Measurements from ENCODE around the gene IFNL1.
"Not testable (repeated sequence)": the region's sequence is repeated elsewhere in the genome, so short reads cannot be mapped to it uniquely, and the experiment has no call there.

The IFNL1 gene

GRCh38 chr19:39296055-39296645, at the start of gene IFNL1:
TSS of gene IFNL1 (plus strand) at chr19:39296407. CDS start at chr19:39296422, 15 bp downstream.
- no peak for DNase-seq (ENCODE audit: low read depth, low spot score)

DNA sequence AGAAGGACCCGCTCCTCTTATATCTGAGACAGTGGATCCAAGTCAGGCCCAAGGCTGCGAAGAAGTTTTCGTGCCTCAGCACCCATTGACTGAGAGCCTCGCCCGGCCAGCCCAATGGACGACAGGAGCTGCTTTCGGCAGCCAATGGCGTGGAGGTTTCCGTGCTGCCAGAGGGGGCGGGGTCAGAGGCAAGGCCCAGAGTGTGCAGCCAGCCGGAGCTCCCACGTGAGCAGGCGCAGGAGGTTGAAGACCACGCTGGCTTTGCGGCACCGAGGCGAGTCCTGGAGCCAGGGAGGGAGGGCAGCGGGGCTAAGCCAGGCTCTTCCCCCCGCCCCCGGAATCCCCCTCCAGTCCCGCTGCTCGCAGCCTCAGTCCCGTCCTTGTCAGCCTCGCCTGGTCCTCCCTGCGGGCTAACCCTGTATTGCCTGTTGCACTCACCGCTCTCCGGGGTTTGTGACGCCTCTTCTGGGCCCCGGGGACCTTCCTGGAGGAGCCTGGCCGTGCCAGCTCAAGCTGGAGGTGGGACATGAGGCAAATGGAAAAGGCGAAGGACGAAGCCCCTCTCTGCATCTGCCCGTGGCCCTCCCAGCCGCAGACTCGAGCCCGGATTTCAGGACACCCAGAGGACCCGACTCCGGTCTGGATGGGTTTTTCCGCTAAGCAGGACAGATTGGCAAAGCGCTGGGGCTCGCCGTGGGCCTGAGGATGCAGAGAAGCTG, 49.1 kb upstream of the IFNL1 start:
- DNase-seq (ENCODE audit: low read depth, low spot score) = no peak

- DNase-seq (ENCODE audit: low read depth, low spot score) = no peak
Observed at GRCh38 chr19:39247701-39248664, 48.2 kb upstream of the IFNL1 start.

DNA sequence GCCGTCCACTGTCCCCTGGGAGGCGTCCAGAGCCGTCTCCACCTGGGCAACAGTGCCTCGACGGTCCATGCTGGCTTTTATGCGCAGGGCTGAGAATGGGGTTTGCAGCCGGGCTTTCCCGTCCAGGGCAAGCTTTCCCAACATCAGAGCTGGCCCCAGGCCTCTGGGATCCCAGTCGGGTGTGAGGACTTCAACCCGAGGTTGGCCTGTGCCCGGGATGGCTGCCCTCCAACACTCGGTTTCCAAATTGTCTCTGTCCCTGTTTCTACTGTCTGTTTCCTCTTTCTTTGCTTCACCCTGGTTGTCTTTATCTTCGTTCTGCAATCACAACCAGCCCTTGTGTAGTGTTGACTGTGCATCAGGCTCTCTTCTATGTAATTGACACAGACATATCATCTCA, 47.4 kb upstream of the IFNL1 start, which contains the start of gene IFNL4:
IFNL4 (minus strand) TSS at position 51 of the 400 bp plus-strand sequence.
- DNase-seq (ENCODE audit: low read depth, low spot score) = no peak

DNA sequence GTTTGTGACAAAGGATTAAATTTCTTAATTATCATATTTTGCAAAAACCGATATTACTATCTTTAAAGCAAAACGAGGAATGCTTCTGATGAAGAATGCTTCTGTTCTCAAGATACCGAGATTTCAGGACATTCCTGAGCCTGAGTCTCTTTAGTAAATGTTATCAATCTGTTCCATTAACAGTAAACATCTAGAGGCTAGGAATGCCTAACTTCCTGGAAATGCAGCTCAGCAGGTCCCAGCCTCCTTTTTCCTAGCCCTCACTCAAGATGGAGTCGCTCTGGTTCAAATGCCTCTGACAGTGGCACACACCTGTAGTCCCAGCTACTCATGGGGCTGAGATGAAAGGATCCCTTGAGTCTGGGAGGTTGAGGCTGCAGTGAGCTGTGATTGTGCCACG, 45.1 kb upstream of the IFNL1 start:
- DNase-seq (ENCODE audit: low read depth, low spot score) = no peak

- no peak for DNase-seq (ENCODE audit: low read depth, low spot score)
Observed at GRCh38 chr19:39251846-39252245, 44.4 kb upstream of the IFNL1 start.

DNA sequence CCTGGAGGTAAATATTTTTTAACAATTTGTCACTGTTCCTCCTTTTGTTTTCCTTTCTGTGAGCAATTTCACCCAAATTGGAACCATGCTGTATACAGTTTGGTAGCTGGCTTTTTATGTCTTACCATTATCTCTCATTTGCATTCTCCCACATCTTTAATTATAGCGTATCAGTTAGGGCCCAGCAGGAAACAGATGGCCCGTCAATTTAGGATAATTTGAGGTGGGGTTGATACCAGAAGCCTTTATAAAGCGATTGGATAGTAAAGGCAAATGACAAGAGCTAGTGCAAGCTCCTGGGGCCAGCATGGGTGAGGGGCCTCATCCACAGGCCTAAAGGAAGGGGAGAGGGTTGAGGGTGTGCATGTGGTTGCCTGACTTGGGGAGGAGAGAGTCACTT, 43.7 kb upstream of the IFNL1 start:
- DNase-seq (ENCODE audit: low read depth, low spot score) = no peak

DNA sequence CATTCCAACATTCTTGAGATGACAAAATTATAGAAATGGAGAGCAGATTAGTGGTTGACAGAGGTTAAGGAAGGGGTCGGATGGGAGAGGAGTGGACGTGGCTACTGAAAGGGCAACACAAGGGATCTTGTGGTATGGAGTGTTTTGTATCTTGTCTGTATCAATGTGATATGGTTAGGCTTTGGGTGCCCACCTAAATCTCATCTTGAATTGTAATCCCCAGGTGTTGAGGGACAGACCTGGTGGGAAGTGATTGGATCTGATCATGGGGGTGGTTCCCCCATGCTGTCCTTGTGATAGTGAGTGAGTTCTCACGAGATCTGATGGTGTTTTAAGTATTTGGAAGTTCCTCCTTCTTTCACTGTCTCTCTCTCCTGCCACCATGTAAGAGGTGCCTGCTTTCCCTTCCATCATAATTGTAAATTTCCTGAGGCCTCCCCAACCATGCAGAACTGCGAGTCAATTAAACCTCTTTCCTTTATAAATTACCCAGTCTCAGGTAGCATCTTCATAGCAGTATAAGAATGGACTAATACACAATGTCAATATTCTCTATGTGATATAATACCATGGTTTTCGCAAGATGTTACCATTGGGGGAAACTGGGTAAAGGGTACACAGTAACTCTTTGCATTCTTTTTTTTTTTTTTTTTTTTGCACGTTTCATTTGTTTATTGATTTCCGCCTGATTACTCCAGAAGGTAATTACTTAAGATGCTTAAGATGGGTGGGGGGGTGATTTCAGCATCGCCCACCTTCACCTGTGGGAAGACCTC, 42.6 kb upstream of the IFNL1 start:
- no peak for DNase-seq (ENCODE audit: low read depth, low spot score)

- DNase-seq (ENCODE audit: low read depth, low spot score) = no peak
Observed at GRCh38 chr19:39254531-39255345, 41.5 kb upstream of the IFNL1 start.

GRCh38 chr19:39257227-39257626, 39.0 kb upstream of the IFNL1 start:
- no peak for DNase-seq (ENCODE audit: low read depth, low spot score)

- DNase-seq (ENCODE audit: low read depth, low spot score) = no peak
Observed at GRCh38 chr19:39261704-39262103, 34.5 kb upstream of the IFNL1 start.

DNA sequence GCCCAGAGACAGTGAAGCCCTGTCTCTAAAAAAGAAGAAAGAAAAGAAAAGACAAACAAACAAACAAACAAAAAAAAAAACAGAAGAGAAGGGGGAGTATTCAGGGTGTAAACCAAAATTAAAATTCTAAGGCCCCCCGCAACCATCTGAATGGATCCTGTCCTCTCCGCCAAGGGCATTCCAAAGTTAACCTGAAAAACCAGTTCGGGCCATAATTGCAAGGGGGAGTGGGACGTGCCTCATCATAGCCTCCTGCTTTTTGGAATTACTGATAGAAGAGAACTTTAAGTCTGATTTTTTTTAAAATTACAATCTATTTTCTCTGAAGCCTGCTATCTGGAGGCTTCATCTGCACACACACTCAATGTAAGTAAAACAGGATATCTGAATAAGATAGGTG, 33.7 kb upstream of the IFNL1 start:
- no peak for DNase-seq (ENCODE audit: low read depth, low spot score)

DNA sequence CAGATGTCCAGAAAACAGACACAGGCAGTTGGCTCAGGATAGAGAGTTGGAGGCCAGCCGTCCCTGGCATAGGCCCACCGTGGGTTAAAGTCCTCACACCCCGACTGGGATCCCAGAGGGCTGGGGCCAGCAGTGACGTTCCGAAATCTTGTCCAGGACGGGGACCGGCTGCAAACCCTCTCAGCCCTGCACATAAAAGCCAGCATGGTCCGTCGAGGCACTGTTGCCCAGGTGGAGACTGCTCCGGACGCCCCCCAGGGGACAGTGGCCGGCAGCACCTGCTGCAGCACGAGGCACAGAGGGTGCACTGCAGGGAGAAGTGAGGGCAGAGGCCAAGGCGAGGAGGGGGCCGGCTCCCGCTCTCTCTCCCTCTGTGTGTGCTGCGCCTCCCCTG, 32.3 kb upstream of the IFNL1 start:
- no peak for DNase-seq (ENCODE audit: low read depth, low spot score)

GRCh38 chr19:39264306-39265290, 31.6 kb upstream of the IFNL1 start:
- no peak for DNase-seq (ENCODE audit: low read depth, low spot score)

- DNase-seq (ENCODE audit: low read depth, low spot score) = no peak
Observed at GRCh38 chr19:39265321-39265916, 30.8 kb upstream of the IFNL1 start.

DNA sequence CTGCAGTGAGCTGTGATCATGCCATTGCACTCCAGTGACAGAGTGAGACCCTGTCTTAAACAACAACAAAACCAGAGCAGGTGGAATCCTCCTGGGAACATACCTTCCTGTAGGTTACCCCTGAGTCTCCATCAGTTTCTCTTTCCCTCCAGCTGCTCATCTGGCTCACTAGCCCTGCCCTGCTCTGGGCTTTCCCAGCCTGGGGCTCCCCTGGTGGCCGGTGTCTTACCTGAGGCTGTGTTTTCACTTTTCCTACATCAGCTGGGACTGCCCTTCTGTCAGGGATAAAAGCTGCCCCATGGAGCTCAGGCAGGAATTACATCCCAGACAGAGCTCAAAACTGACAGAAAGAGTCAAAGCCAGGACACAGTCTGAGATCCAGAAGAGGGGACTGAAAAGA, 28.1 kb upstream of the IFNL1 start, which contains the start of gene IFNL2:
IFNL2 (plus strand) TSS at position 312 of the 400 bp plus-strand sequence. CDS start 173 bp downstream, outside the sequence.
- not testable (repeated sequence) for DNase-seq (ENCODE audit: low read depth, low spot score)

DNA sequence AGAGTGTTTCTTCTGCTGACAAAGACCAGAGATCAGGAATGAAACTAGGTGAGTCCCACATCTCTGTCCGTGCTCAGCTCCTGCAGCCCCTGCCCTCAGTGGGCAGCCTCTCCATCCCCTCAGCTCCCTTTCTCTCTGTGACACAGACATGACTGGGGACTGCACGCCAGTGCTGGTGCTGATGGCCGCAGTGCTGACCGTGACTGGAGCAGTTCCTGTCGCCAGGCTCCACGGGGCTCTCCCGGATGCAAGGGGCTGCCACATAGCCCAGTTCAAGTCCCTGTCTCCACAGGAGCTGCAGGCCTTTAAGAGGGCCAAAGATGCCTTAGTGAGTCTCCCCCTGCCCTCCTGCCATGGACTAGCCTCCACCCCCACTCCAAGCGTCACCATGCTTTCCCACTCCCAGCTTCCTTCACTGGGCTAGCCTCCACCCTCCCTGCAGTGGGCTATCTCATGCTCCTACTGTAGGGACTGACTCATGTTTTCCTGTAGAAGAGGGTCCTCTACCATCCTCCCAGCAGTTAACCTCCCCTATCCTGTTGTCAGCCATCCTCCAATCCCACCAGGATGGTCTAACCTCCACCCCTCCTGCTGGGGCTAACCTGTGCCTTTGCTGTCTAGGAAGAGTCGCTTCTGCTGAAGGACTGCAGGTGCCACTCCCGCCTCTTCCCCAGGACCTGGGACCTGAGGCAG, 27.5 kb upstream of the IFNL1 start:
- DNase-seq (ENCODE audit: low read depth, low spot score) = not testable (repeated sequence)

GRCh38 chr19:39269369-39269768, 26.8 kb upstream of the IFNL1 start:
- DNase-seq (ENCODE audit: low read depth, low spot score) = not testable (repeated sequence)
